Endodermal cell (in vitro differentiated cells): ENCODE data around the gene TMEM114. TPM values are rescaled to one million over a fixed set of nuclear protein-coding genes. Genes with fewer than 3 reads are reported as not detected.

ENCODE experiments used
- DNase-seq: peaks from one replicate; pipeline ENCODE4 v3.0.0-alpha.2; 2017
- H3K27ac ChIP-seq: 2 replicates; pipeline ENCODE4 v1.5.1; 2013; ENCODE audit warnings: mild to moderate bottlenecking, low read depth, low read length, moderate library complexity
- H3K27me3 ChIP-seq: 2 replicates; pipeline ENCODE4 v1.6.1; 2013; ENCODE audit warnings: mild to moderate bottlenecking, low read length, moderate library complexity; ENCODE audit not compliant: insufficient read depth, control insufficient read depth, poor library complexity, severe bottlenecking
- H3K36me3 ChIP-seq: 2 replicates; pipeline ENCODE4 v1.7.0; 2013; ENCODE audit warnings: mild to moderate bottlenecking, low read length, moderate library complexity; ENCODE audit not compliant: control insufficient read depth, insufficient read depth
- H3K4me1 ChIP-seq: one replicate; pipeline ENCODE4 v1.7.0; 2013; ENCODE audit warnings: low read length; ENCODE audit not compliant: control insufficient read depth, insufficient read depth
- H3K4me3 ChIP-seq: 2 replicates; pipeline ENCODE4 v1.5.1; 2013; ENCODE audit warnings: mild to moderate bottlenecking, low read length, moderate library complexity
- H3K9ac ChIP-seq: 2 replicates; pipeline ENCODE4 v1.6.1; 2013; ENCODE audit warnings: mild to moderate bottlenecking, low read length, moderate library complexity; ENCODE audit not compliant: poor library complexity, severe bottlenecking; ENCODE audit errors: extremely low read depth
- H3K9me3 ChIP-seq: 2 replicates; pipeline ENCODE4 v1.6.1; 2013; ENCODE audit warnings: mild to moderate bottlenecking, low read length, moderate library complexity; ENCODE audit not compliant: control insufficient read depth
- H3K27ac Mint-ChIP-seq: 2 replicates; pipeline ENCODE4 v1.8.0; 2020; ENCODE audit warnings: mixed read lengths
- H3K27me3 Mint-ChIP-seq: 2 replicates; pipeline ENCODE4 v1.8.0; 2021; ENCODE audit warnings: mild to moderate bottlenecking, mixed read lengths; ENCODE audit not compliant: insufficient read depth
- H3K36me3 Mint-ChIP-seq: 2 replicates; pipeline ENCODE4 v1.8.0; 2020; ENCODE audit warnings: low read depth, mixed read lengths
- H3K4me1 Mint-ChIP-seq: 2 replicates; pipeline ENCODE4 v1.8.0; 2020; ENCODE audit warnings: mixed read lengths
- H3K4me3 Mint-ChIP-seq: 2 replicates; pipeline ENCODE4 v1.8.0; 2020; ENCODE audit warnings: mild to moderate bottlenecking, moderate library complexity, mixed read lengths
- H3K9me3 Mint-ChIP-seq: 2 replicates; pipeline ENCODE4 v1.8.0; 2020; ENCODE audit warnings: mild to moderate bottlenecking, mixed read lengths
- WGBS, 2 experiments: methylation state at CpG; one replicate each; pipeline versions ENCODE4 v1.1.5 to v1.1.7; 2013; ENCODE audit warnings: missing lambda C conversion rate in 2 of 2, mixed read lengths in 1 of 2; ENCODE audit not compliant: insufficient coverage in 1 of 2, insufficient read length in 1 of 2; 5-methylcytosine and 5-hydroxymethylcytosine counted together
- total RNA-seq, 2 donors: library from RNA; stranded (reverse); fragmentation: NEBNext Ultra II Directional in 1 of 2; extraction: Animal tissue kit (Norgen Biotek cat#: 25700) in 1 of 2; gene quantifications; 2 replicates in 1 of 2; 3 replicates in 1 of 2; pipeline ENCODE4 v1.2.1, GENCODE V29; 2021
- TF ChIP-seq, protein P1 (sequence below): fragments of 200-600 bp; sonication (generic); conservative IDR thresholded peaks from 2 replicates; pipeline ENCODE4 v1.5.0; 2021; ENCODE audit warnings: antibody characterized with exemption, mild to moderate bottlenecking

Gene TMEM114
- total RNA-seq, 2 donors from 2014 or later, result 0.40 TPM; not detected in 1

DNA sequence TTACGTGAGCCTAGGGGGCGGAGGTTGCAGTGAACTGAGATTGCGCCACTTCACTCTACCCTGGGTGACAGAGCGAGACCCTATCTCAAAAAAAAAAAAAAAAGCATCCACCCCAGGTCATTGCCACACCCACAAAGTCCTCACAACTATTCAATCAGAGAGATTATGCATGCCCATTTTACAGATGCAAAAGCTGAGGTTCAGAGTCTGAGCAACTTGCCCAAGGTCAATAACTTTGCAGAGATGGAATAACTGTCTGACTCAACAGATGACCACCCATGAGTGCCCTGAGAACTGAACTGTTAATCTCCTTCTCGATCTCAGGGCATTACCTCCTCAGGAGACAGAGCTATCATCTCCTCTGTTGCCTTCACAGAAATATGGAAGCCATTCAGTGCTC is 5.5 kb upstream of the TMEM114 start:
- Mint-ChIP-seq H3K4me3 (no peak overlapping the region), H3K36me3 (no peaks in the 10 kb centered on the region), H3K27me3 (peaks cover 25% of the 10 kb centered on the region), H3K9me3 (peaks cover 4% of the 10 kb centered on the region), H3K4me1 (no peaks in the 10 kb centered on the region), H3K27ac (no peak overlapping the region)
- H3K27ac ChIP-seq, result no peak overlapping the region
- DNase-seq, result no peak
- TF ChIP-seq, protein P1, sequence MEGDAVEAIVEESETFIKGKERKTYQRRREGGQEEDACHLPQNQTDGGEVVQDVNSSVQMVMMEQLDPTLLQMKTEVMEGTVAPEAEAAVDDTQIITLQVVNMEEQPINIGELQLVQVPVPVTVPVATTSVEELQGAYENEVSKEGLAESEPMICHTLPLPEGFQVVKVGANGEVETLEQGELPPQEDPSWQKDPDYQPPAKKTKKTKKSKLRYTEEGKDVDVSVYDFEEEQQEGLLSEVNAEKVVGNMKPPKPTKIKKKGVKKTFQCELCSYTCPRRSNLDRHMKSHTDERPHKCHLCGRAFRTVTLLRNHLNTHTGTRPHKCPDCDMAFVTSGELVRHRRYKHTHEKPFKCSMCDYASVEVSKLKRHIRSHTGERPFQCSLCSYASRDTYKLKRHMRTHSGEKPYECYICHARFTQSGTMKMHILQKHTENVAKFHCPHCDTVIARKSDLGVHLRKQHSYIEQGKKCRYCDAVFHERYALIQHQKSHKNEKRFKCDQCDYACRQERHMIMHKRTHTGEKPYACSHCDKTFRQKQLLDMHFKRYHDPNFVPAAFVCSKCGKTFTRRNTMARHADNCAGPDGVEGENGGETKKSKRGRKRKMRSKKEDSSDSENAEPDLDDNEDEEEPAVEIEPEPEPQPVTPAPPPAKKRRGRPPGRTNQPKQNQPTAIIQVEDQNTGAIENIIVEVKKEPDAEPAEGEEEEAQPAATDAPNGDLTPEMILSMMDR, result no peak
- no peak overlapping the region for H3K9ac ChIP-seq
- H3K4me1 ChIP-seq, result no peaks in the 10 kb centered on the region
- peaks cover 14% of the 10 kb centered on the region for H3K9me3 ChIP-seq
- no peak overlapping the region for H3K4me3 ChIP-seq
- H3K36me3 ChIP-seq, result no peaks in the 10 kb centered on the region
- 96 to 98% methylated on average over 5 of the region's 5 CpGs for WGBS, 2 experiments
- H3K27me3 ChIP-seq, result peaks cover 42% of the 10 kb centered on the region

DNA sequence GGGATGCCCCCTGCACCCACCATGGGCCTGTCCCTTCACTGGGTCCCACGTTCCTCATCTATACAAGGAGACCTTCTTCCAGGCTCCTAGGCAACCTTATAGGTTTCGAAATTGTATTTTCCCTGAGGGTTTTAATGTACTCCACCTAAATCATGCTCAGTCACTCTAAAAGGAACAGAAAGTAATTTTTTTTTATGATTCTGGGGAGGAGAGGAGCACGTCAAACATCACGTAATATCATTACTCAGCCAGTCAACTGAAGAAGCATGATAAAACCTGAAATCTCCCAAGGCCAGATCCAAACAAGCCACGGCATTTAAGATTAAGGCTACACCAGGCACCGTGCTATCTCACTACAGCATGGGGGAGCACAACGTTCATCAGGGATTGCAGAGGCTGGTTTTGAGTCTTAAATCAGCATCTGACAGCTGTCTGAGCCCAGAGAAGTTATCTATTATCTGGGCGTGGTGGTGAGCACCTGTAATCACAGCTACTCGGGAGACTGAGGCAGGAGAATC is 3.9 kb upstream of the TMEM114 start:
- H3K27me3 ChIP-seq, result peaks cover 54% of the 10 kb centered on the region
- TF ChIP-seq, protein P1, result no peak
- DNase-seq, result no peak
- H3K4me1 ChIP-seq, result peaks cover 3% of the 10 kb centered on the region
- Mint-ChIP-seq H3K9me3 (peaks cover 4% of the 10 kb centered on the region), H3K27me3 (peaks cover 25% of the 10 kb centered on the region), H3K4me3 (no peak overlapping the region), H3K4me1 (peaks cover 4% of the 10 kb centered on the region), H3K27ac (no peak overlapping the region), H3K36me3 (no peaks in the 10 kb centered on the region)
- H3K9ac ChIP-seq, result no peak overlapping the region
- H3K4me3 ChIP-seq, result no peak overlapping the region
- 85% methylated on average over 7 to 9 of the region's 9 CpGs for WGBS, 2 experiments
- no peak overlapping the region for H3K27ac ChIP-seq
- peaks cover 14% of the 10 kb centered on the region for H3K9me3 ChIP-seq
- no peaks in the 10 kb centered on the region for H3K36me3 ChIP-seq

DNA sequence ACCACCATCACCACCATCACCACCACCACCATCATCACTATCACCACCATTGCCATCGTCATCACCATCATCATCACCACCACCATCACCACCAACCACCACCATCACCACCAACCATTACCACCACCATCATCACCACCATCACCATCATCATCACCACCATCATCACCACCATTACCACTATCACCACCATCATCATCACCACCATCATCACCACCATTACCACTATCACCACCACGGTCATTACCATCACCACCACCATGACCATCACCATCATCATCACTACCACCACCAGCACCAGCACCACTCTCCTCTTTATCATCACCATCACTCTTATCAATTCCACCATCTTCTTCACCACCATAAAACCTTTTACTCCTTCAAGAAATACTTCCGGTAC is 1.1 kb upstream of the TMEM114 start:
- H3K9me3 ChIP-seq, result peaks cover 7% of the 10 kb centered on the region
- TF ChIP-seq, protein P1, result no peak
- Mint-ChIP-seq H3K4me1 (peaks cover 10% of the 10 kb centered on the region), H3K4me3 (no peak overlapping the region), H3K27me3 (peaks cover 12% of the 10 kb centered on the region), H3K27ac (no peak overlapping the region), H3K9me3 (no peaks in the 10 kb centered on the region), H3K36me3 (no peaks in the 10 kb centered on the region)
- no peaks in the 10 kb centered on the region for H3K36me3 ChIP-seq
- H3K4me1 ChIP-seq, result peaks cover 5% of the 10 kb centered on the region
- no peak for DNase-seq
- H3K27ac ChIP-seq, result no peak overlapping the region
- no peak overlapping the region for H3K4me3 ChIP-seq
- peaks cover 69% of the 10 kb centered on the region for H3K27me3 ChIP-seq
- 96 to 100% methylated on average over 1 to 3 of the region's 3 CpGs for WGBS, 2 experiments
- H3K9ac ChIP-seq, result no peak overlapping the region
